HCT116 (cell line): Measurements from ENCODE around the gene C9orf152. TPM values are rescaled to one million over a fixed set of nuclear protein-coding genes. Genes with fewer than 3 reads are reported as not detected.
A peak's percentile ranks its signal among the peaks of the same experiment; 100 is the strongest.

Experiments
- ATAC-seq: fragments of 200-7000 bp; cut with Tn5 transposase; 2 replicates; pipeline ENCODE4 v1.9.1; 2020; ENCODE audit warnings: mild to moderate bottlenecking, moderate library complexity
- BruUV-seq: library from RNA; stranded (reverse); fragments of 400-500 nt; replicated peaks from 2 replicates; lab custom pipeline; 2021; lab: Mats Ljungman, UMichigan
- CTCF ChIA-PET: fragments of 300-600 bp; sonication (Branson Sonifier 250); formaldehyde crosslinking; loops from one replicate; lab custom pipeline; 2021; ENCODE audit warnings: antibody characterized with exemption; lab: Charles Lee
- POLR2A ChIA-PET: fragments of 300-600, 350-600 bp; sonication (Branson Sonifier 250); formaldehyde crosslinking; loops from one replicate; lab custom pipeline; 2021; ENCODE audit warnings: antibody characterized with exemption; lab: Charles Lee
- RAD21 ChIA-PET, 2 experiments: fragments of 300-600 bp; sonication (Branson Sonifier 250); formaldehyde crosslinking; loops; one replicate each; lab custom pipeline; 2023; ENCODE audit warnings: low total read pairs in 2 of 2; ENCODE audit not compliant: uncharacterized antibody in 2 of 2, unreplicated experiment in 2 of 2, low non-redundant PET in 1 of 2; lab: Charles Lee
- DNase-seq: peaks from one replicate; pipeline ENCODE4 v3.0.0-alpha.2; 2010; ENCODE audit warnings: low read depth, low spot score
- H2AFZ ChIP-seq: fragments of 200-600 bp; shearing (Covaris generic), sonication (generic); 2 replicates; pipeline ENCODE4 v1.6.1; 2017; ENCODE audit warnings: low read depth, mixed run types, mixed read lengths, antibody characterized with exemption, low read length; ENCODE audit not compliant: poor library complexity, severe bottlenecking
- H3K27ac ChIP-seq: 2 replicates; pipeline ENCODE4 v1.5.1; 2012; ENCODE audit warnings: low read depth, low read length
- H3K27me3 ChIP-seq: fragments of 200-600 bp; sonication (generic); 2 replicates; pipeline ENCODE4 v1.6.1; 2016; ENCODE audit warnings: mixed run types, low read length, mixed read lengths; ENCODE audit not compliant: insufficient read depth
- H3K36me3 ChIP-seq, 2 experiments: fragments of 200-500 bp in 1 of 2; fragments of 200-600 bp in 1 of 2; sonication (Bioruptor generic) in 1 of 2; sonication (generic) in 1 of 2; 2 replicates each; pipeline versions ENCODE4 v1.5.1 to v1.6.1; 2014 to 2016; ENCODE audit warnings: low read length in 2 of 2, inconsistent platforms in 1 of 2, mixed read lengths in 1 of 2, mixed run types in 1 of 2; ENCODE audit not compliant: insufficient read depth in 2 of 2, control insufficient read depth in 1 of 2
- H3K4me1 ChIP-seq, 2 experiments: fragments of 200-600 bp in 1 of 2; sonication (generic) in 1 of 2; 2 replicates each; pipeline versions ENCODE4 v1.5.1 to v1.6.1; 2012 to 2017; ENCODE audit warnings: low read length in 2 of 2, inconsistent platforms in 1 of 2, mild to moderate bottlenecking in 1 of 2, mixed read lengths in 1 of 2, mixed run types in 1 of 2, moderate library complexity in 1 of 2; ENCODE audit not compliant: insufficient read depth in 2 of 2, control insufficient read depth in 1 of 2
- H3K4me2 ChIP-seq: fragments of 200-600 bp; sonication (generic); 2 replicates; pipeline ENCODE4 v1.6.1; 2017; ENCODE audit warnings: mixed run types, low read length, mixed read lengths
- H3K4me3 ChIP-seq, 2 experiments: fragments of 200-600 bp in 1 of 2; sonication (generic) in 1 of 2; replicated peaks in 1 of 2; 2 replicates each; pipeline ENCODE4 v1.5.1; 2011 to 2016; ENCODE audit warnings: low read length in 2 of 2, control low read depth in 1 of 2, low read depth in 1 of 2, mild to moderate bottlenecking in 1 of 2, mixed read lengths in 1 of 2, mixed run types in 1 of 2
- H3K79me2 ChIP-seq: fragments of 200-600 bp; sonication (generic); 2 replicates; pipeline ENCODE4 v1.6.1; 2017; ENCODE audit warnings: mild to moderate bottlenecking, mixed run types, low read length, moderate library complexity, mixed read lengths; ENCODE audit not compliant: insufficient read depth
- H3K9ac ChIP-seq: fragments of 200-600 bp; sonication (generic); 2 replicates; pipeline ENCODE4 v1.6.1; 2016; ENCODE audit warnings: low read length, mixed read lengths
- H3K9me2 ChIP-seq: fragments of 200-600 bp; sonication (generic), shearing (Covaris generic); 2 replicates; pipeline ENCODE4 v1.6.1; 2017; ENCODE audit warnings: mixed run types, mild to moderate bottlenecking, moderate library complexity; ENCODE audit not compliant: insufficient read depth
- H3K9me3 ChIP-seq, 2 experiments: fragments of 200-500 bp in 1 of 2; fragments of 200-600 bp in 1 of 2; sonication (Bioruptor generic) in 1 of 2; sonication (generic) in 1 of 2; 2 replicates each; pipeline ENCODE4 v1.6.1; 2014 to 2017; ENCODE audit warnings: low read length in 2 of 2, mixed read lengths in 2 of 2, inconsistent platforms in 1 of 2, low read depth in 1 of 2, mild to moderate bottlenecking in 1 of 2, mixed run types in 1 of 2, moderate library complexity in 1 of 2; ENCODE audit not compliant: control insufficient read depth in 1 of 2, insufficient read depth in 1 of 2
- H4K20me1 ChIP-seq: fragments of 200-600 bp; sonication (generic), shearing (Covaris generic); 2 replicates; pipeline ENCODE4 v1.6.1; 2017; ENCODE audit warnings: mixed run types, mild to moderate bottlenecking, moderate library complexity; ENCODE audit not compliant: insufficient read depth
- ATF3 ChIP-seq: IDR thresholded peaks from 2 replicates; pipeline ENCODE4 v1.6.1; 2012
- CBX3 ChIP-seq: IDR thresholded peaks from 2 replicates; pipeline ENCODE4 v1.6.1; 2012; ENCODE audit warnings: low read depth
- CEBPB ChIP-seq: IDR thresholded peaks from 2 replicates; pipeline ENCODE4 v1.6.1; 2012; ENCODE audit warnings: low read depth
- EGR1 ChIP-seq: IDR thresholded peaks from 2 replicates; pipeline ENCODE4 v1.6.1; 2012; ENCODE audit warnings: low read depth
- EZH2 ChIP-seq: fragments of 200-600 bp; sonication (generic); IDR thresholded peaks from 2 replicates; pipeline ENCODE4 v1.6.1; 2017; ENCODE audit warnings: antibody characterized with exemption, mixed run types
- FOSL1 ChIP-seq: IDR thresholded peaks from 2 replicates; pipeline ENCODE4 v1.6.1; 2012; ENCODE audit warnings: low read depth
- JUND ChIP-seq: IDR thresholded peaks from 2 replicates; pipeline ENCODE4 v1.6.1; 2012
- MAX ChIP-seq: IDR thresholded peaks from 2 replicates; pipeline ENCODE4 v1.6.1; 2012
- POLR2AphosphoS5 ChIP-seq: IDR thresholded peaks from 2 replicates; pipeline ENCODE4 v1.6.1; 2011; ENCODE audit warnings: mild to moderate bottlenecking, low read depth, low read length, moderate library complexity
- REST ChIP-seq: IDR thresholded peaks from 2 replicates; pipeline ENCODE4 v1.6.1; 2012; ENCODE audit warnings: low read depth
- SIN3A ChIP-seq: IDR thresholded peaks from 2 replicates; pipeline ENCODE4 v1.6.1; 2012; ENCODE audit warnings: low read depth
- SP1 ChIP-seq: IDR thresholded peaks from 2 replicates; pipeline ENCODE4 v1.6.1; 2012; ENCODE audit warnings: low read depth
- SRF ChIP-seq: IDR thresholded peaks from 2 replicates; pipeline ENCODE4 v1.6.1; 2012; ENCODE audit warnings: low read depth
- TCF7L2 ChIP-seq: IDR thresholded peaks from 2 replicates; pipeline ENCODE4 v1.7.0; 2011; ENCODE audit warnings: borderline replicate concordance, inconsistent platforms; ENCODE audit not compliant: insufficient read depth, insufficient read length; ENCODE audit errors: extremely low read depth
- YY1 ChIP-seq: IDR thresholded peaks from 2 replicates; pipeline ENCODE4 v1.6.1; 2011; ENCODE audit warnings: low read length, low read depth, moderate library complexity, mild to moderate bottlenecking; ENCODE audit not compliant: insufficient replicate concordance; ENCODE audit errors: extremely low read depth
- ZFX ChIP-seq: fragments of 450-650 bp; IDR thresholded peaks from 2 replicates; pipeline ENCODE4 v1.6.1; 2017
- ZNF274 ChIP-seq: fragments of 200-500 bp; sonication (Bioruptor generic); IDR thresholded peaks from 2 replicates; pipeline ENCODE4 v1.6.1; 2014; ENCODE audit warnings: mild to moderate bottlenecking, low read depth, low read length, inconsistent platforms
- intact Hi-C: fragments of 100-400 bp; cut with micrococcal nuclease; formaldehyde crosslinking; loops from 2 replicates; pipeline ENCODE4 v1.10.0; 2022
- total RNA-seq: library from RNA; stranded (reverse); gene quantifications from one replicate; pipeline ENCODE4 v1.2.1, GENCODE V29; 2021; ENCODE audit not compliant: unreplicated experiment

Gene C9orf152
- total RNA-seq, 1 experiment from 2014 or later: not detected

GRCh38 chr9:110207071-110207641 is 803 bp downstream of the C9orf152 start:
- H3K9me2 ChIP-seq: no peaks in the 10 kb centered on the region
- intact Hi-C loops: no loop called here
- no peaks in the 10 kb centered on the region for H4K20me1 ChIP-seq
- peak; percentile 30; the same call in 1 of the 2 replicates for ATAC-seq
- BruUV-seq: no TSS peak
- peaks cover 11% of the 10 kb centered on the region for H3K27me3 ChIP-seq
- no peak overlapping the region for H3K4me2 ChIP-seq
- no peaks in the 10 kb centered on the region for H3K9me3 ChIP-seq
- no peaks in the 10 kb centered on the region for H3K79me2 ChIP-seq
- no peak overlapping the region for H3K27ac ChIP-seq
- RAD21 ChIA-PET: no interaction called here
- H2AFZ ChIP-seq: no peak overlapping the region
- H3K9ac ChIP-seq: no peak overlapping the region
- no peak overlapping the region for H3K4me3 ChIP-seq
- POLR2A ChIA-PET: interaction anchor here (1.6 kb wide), 1 partner anchor 13 kb away, joined by 4 read pairs; no protein-coding TSS in a partner anchor
- TF ChIP-seq MAX: no peak
- no peak for TF ChIP-seq EZH2
- H3K36me3 ChIP-seq: no peaks in the 10 kb centered on the region
- CTCF ChIA-PET: interaction anchor here (2.4 kb wide), 1 partner anchor 24 kb away, joined by 6 read pairs; no protein-coding TSS in a partner anchor
- no peak for DNase-seq
- H3K4me1 ChIP-seq: peaks cover 3 to 9% of the 10 kb centered on the region in 2 experiments; a peak in 2 of 4 replicates

GRCh38 chr9:110206389-110206788 is 1.6 kb downstream of the C9orf152 start:
- no TSS peak for BruUV-seq
- no peaks in the 10 kb centered on the region for H3K9me2 ChIP-seq
- H3K9me3 ChIP-seq: no peaks in the 10 kb centered on the region
- no peaks in the 10 kb centered on the region for H4K20me1 ChIP-seq
- ChIA-PET POLR2A (interaction anchor here (1.6 kb wide), 1 partner anchor 12 kb away, joined by 4 read pairs; no protein-coding TSS in a partner anchor), RAD21 (no interaction called here), CTCF (interaction anchor here (2.4 kb wide), 1 partner anchor 23 kb away, joined by 6 read pairs; no protein-coding TSS in a partner anchor)
- no peak overlapping the region for H3K4me2 ChIP-seq
- intact Hi-C loops: no loop called here
- H3K4me1 ChIP-seq: peaks cover 3 to 9% of the 10 kb centered on the region in 2 experiments; a peak in 2 of 4 replicates
- H3K36me3 ChIP-seq: no peaks in the 10 kb centered on the region
- peaks cover 11% of the 10 kb centered on the region for H3K27me3 ChIP-seq
- ATAC-seq (no peak), DNase-seq (no peak)
- no peak overlapping the region for H2AFZ ChIP-seq
- H3K27ac ChIP-seq: no peak overlapping the region
- H3K9ac ChIP-seq: no peak overlapping the region
- no peaks in the 10 kb centered on the region for H3K79me2 ChIP-seq
- H3K4me3 ChIP-seq: no peak overlapping the region
- no peak for TF ChIP-seq SP1
- no peak for TF ChIP-seq SIN3A
- no peak for TF ChIP-seq ZFX
- no peak for TF ChIP-seq CBX3
- no peak for TF ChIP-seq TCF7L2
- no peak for TF ChIP-seq ZNF274
- TF ChIP-seq ATF3: no peak
- TF ChIP-seq FOSL1: no peak
- no peak for TF ChIP-seq EGR1
- TF ChIP-seq SRF: no peak
- TF ChIP-seq MAX: no peak
- no peak for TF ChIP-seq POLR2AphosphoS5
- TF ChIP-seq JUND: no peak
- TF ChIP-seq CEBPB: no peak
- TF ChIP-seq REST: no peak
- TF ChIP-seq YY1: no peak
